ENCODE measurements around the gene NIPBL.

Gene NIPBL

DNA sequence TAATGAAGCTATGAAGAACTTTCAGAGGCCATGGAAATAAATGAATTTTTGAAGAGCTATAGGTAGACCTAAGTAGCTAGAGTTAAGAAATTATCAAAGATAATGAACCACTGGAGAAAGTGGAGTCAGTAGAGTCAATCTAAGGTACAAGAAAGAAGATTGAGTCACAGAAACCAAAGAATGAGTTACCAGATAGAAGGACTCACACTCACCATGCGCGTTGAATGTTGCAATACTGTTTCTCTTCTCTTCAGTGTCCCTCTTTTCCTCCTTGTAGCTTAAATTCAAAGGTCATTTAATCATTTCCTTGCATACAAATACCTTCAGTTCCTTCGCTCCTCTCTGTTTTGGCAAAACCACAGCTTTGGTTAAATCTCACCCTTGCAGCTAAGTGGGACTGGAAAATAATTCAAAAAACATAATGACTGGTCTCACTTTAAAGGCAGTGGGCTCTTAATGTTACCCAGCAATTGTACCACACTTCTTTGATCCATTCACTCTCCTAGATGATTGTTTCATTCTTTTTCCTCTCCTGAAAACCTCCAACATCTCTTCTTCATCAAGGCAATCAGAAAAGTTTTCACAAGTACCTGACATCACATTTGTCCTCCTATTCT, 58.3 kb downstream of the NIPBL start:
- DNase-seq: no peak
- intact Hi-C loops (cut with DNase I): no loop called here

DNA sequence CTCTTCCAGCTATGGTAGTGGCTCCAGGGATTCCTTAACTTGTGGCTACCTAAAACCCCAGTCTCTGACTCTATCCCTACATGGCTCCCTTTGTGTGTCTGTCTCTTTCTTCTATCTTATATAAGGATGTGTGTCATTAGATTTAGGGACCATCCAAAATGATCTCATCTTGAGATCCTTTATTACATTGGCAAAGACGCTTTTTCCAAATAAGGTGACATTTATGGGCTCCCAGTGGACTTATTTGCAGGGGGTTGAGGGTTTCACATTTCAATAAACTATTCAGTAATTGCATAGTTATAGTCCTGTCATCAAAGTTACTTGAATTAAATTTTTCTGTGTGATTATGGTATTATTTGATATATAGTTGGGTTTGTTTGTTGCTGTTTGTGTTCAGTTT, 59.2 kb downstream of the NIPBL start:
- DNase-seq: no peak
- intact Hi-C loops (cut with DNase I): no loop called here

DNA sequence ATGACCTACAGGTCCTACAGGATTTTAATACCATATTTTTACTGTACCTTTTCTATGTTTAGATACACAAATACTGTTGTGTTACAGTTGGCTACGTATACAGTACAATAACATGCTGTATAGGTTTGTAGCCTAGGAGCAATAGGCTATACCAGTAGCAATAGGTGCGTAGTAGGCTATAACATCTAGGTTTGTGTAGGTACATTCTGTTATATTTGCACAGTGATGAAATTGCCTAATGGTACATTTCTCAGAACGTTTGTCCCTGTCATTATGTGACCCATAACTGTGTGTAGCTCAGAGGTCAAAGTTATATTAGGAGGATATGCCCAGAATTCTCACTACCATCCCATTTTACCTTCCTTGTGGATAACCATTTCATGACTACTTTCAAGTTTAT, 59.7 kb downstream of the NIPBL start:
- intact Hi-C loops (cut with DNase I): no loop called here
- no peak for DNase-seq

DNA sequence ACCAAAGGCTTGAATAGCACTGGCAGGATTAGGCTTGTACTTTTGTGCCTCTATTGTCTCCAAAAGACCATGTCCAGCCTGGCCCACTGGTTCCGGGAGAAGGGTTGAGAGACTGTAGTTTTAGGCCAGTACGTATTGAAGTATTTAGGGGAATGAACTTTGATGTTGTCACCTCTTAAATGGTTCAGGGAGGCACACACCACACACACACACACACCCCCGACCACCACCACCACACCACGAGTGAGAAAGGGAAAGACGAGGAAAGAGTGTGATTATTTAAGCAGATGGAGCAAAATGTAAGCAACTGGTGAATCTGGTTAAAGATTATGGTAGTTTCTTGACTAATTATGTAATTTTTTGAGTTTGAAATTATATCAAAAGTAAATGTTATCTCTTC, 61.6 kb downstream of the NIPBL start:
- no peak for DNase-seq
- intact Hi-C loops (cut with DNase I): no loop called here

DNA sequence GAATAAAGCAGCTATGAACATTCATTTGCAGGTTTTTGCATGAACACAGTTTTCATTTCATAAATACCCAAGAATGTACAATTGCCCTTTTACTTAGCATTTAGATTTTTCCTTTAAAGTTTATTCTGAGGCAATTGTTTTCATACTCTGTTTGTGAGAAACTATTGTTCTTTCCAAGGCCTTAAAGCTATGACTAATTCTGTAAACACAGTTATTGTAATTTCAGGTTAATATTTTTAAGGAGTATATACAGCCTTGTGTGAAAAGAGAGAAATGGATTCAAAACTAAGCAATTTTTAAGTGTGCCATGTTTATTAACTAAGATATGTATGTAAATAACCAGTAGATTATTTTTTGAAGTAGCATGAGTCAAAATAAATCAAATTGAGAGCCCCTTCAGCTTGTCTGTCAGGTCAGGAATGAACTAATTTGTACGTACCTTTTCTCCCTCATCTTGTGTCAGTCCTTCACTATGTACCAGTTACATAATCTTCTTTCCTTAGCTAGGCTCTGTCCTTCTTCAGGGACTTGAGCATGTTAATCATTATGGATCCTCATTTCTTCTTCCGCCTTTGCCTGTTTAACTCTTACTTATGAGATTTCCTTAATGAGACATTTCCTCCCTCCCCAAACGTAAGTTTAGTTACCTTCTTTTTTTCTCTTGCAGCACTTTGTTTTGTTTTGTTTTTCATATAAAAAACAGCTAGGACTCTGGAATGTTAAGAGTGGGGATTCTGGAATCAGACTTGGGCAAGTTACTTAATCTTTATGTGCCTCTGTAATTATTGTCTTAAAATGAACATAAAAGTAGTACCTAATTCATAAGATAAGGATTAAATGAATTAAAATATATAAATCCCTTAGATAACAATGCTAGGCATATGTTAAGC, 63.6 kb downstream of the NIPBL start:
- intact Hi-C loops (cut with DNase I): loop anchor here (10.0 kb wide), 1 partner anchor 65 kb away; the partner anchor contains the start of gene NIPBL
- no peak for DNase-seq

DNA sequence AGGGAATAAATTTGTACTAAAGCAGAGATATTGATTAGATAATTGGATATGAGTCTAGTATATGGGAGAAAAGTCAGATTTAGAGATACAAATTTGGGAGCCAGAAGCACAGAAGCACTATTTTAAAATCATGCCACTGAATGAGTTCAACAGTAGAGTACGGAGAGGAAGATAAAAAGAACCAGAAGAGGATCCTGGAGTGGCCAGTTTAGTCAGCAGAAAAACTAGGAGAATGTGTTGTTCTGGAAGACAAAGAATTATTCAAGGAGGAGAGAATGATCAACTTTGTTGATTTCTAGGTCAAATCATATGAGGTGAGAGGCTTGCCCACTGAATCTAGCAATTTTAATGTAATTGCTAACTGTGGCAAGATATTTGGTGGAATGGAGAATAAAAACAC, 67.0 kb downstream of the NIPBL start:
- intact Hi-C loops (cut with DNase I): loop anchor here (10.0 kb wide), 1 partner anchor 69 kb away; the partner anchor contains the start of gene NIPBL
- peak in 1 of 42 donors; percentile 6 for DNase-seq

DNA sequence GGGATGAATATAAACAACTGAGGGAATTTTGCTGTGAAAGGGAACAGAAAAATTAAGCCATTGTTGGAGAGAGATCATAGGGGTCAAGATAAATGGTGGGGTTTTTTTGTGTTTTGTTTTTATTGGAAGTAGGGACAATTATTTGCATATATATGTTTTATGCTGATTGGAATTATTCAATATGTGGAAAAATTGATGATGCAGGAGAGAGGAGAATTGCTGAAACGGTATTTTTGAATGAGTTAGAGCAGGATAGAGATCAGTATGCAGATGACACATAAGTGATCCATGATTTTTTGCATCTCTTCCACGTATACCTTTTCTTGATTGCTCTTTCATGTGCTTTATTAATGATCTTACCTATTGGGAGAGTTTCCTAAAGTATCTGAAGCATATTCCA, 67.5 kb downstream of the NIPBL start:
- intact Hi-C loops (cut with DNase I): loop anchor here (10.0 kb wide), 1 partner anchor 69 kb away; the partner anchor contains the start of gene NIPBL
- no peak for DNase-seq

DNA sequence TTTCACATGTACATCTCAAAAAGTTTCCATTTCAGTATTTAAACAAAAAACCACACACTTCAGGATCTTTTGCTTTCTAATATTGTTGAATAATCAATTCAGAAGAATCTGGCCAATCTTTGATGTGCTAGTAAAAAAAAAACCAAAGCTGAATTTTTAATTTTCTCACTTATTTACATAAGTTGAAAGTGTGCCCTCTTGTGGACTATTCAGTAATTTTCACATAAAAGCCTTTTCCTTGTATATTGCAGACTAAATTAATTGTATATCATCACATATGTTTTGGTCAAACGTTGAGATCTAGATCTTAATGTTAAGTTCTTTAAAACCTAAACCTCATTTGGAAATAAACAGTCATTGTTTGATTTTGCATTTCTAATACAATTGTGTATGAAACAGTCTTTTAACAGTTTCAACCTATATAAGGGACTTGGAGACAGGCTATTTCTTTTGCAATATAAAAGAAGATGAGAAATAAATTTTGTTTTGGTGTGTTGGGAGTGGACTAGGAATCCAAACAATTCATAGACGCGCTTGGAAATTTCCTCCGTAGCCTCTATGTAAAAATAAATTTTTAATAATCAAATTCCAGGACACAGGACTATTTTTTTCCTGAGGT, 68.1 kb downstream of the NIPBL start:
- intact Hi-C loops (cut with DNase I): loop anchor here (10.0 kb wide), 1 partner anchor 70 kb away; the partner anchor contains the start of gene NIPBL
- peak in 1 of 42 donors; percentile 6 for DNase-seq

DNA sequence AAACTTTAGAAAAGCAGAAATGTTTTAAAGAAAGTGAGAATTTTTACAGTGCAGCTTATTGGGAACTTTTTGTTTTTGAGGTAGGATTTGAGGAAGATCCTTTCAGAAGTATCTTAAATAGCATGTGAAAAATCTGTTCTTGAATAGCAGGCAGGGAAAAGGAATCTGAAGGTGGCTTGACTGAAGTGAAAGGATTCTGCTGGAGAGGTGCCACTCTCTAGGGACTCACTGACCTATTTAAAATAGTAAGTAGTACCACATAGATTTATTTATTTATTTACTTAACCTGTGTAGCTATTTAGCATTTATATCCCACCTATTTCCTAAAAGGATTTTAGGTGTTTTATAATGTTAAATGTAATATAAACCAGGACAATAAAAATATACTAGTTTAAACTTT, 69.1 kb downstream of the NIPBL start:
- no peak for DNase-seq
- intact Hi-C loops (cut with DNase I): loop anchor here (10.0 kb wide), 1 partner anchor 71 kb away; the partner anchor contains the start of gene NIPBL

DNA sequence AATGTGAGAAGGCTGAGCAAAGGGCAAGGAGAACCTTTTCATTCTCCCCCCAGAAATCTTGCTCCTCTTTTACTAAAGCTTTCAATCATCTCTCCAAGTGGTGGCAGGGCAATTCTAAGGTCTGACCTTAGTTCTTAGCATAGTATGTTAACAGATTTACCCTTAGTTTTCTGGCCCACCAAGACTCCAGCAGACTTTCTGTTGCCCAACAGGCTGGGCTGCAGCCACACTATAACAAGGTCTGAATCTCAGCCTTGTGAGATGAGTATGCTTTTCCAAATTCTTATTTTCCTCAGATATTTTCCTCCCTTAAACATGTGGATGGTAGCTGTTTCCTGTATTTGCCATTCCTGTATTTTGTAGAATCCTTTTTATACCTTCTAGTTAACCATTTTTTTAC, 69.5 kb downstream of the NIPBL start:
- intact Hi-C loops (cut with DNase I): loop anchor here (10.0 kb wide), 1 partner anchor 71 kb away; the partner anchor contains the start of gene NIPBL

DNA sequence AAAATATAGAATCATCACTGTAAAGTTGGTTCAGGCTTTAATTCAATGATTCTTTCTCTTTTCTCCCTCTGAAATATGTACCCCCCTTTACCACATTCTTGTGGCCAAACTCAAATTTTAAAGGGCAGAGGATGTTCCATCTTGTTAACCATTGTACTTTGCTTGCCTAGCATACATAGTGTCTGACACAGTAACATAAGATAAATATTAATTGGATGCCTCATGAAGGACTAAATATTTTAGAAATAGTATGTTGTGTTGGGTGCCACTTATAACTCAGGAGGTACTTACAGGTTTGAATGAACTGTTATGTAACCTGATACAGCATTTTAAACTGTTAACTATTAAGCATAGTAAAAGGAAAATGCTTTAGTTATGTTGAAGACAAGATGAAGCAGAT, 71.5 kb downstream of the NIPBL start:
- DNase-seq: no peak
- intact Hi-C loops (cut with DNase I): loop anchor here (10.0 kb wide), 1 partner anchor 73 kb away; the partner anchor contains the start of gene NIPBL

More for the DNA sequence above, 69.5 kb downstream of the NIPBL start:
- DNase-seq: no peak

DNA sequence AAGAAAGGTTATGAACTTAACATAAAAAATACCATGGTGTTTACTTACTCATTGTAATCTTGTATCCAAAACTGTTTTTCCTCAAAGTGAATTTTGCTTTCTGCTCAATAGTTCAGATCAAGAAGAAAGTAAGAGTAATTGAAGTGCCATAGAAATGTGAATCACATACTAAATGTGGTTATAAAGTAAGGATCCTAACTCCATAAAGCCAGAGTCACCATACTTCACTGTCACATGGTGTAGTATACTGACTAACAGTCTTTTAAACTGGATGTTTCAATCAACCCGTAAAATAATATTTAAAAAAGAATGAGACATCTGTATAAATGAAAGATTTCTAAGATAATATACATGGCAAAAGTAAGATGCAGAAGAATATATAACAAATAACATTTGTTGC, 72.1 kb downstream of the NIPBL start:
- intact Hi-C loops (cut with DNase I): loop anchor here (10.0 kb wide), 1 partner anchor 74 kb away; the partner anchor contains the start of gene NIPBL
- no peak for DNase-seq

DNA sequence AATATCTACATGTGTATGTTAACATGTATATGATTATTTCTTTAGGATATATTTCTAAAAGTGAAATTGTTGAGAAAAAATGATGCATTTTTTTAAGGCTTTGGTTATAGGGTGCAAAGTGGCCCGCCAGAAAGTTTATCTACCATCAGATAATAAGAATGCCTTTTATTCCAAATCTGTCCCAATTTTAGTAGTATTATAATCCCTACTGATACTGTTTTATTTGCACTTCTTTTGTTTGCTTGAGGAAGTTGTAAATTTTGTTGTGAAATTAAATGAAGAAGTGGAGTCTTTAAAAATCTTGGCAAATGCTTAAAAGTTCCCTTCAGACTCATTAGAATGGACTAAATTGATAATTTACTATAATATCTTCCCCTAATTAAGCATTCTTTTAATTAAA, 73.0 kb downstream of the NIPBL start:
- intact Hi-C loops (cut with DNase I): loop anchor here (10.0 kb wide), 1 partner anchor 75 kb away; the partner anchor contains the start of gene NIPBL
- DNase-seq: no peak

DNA sequence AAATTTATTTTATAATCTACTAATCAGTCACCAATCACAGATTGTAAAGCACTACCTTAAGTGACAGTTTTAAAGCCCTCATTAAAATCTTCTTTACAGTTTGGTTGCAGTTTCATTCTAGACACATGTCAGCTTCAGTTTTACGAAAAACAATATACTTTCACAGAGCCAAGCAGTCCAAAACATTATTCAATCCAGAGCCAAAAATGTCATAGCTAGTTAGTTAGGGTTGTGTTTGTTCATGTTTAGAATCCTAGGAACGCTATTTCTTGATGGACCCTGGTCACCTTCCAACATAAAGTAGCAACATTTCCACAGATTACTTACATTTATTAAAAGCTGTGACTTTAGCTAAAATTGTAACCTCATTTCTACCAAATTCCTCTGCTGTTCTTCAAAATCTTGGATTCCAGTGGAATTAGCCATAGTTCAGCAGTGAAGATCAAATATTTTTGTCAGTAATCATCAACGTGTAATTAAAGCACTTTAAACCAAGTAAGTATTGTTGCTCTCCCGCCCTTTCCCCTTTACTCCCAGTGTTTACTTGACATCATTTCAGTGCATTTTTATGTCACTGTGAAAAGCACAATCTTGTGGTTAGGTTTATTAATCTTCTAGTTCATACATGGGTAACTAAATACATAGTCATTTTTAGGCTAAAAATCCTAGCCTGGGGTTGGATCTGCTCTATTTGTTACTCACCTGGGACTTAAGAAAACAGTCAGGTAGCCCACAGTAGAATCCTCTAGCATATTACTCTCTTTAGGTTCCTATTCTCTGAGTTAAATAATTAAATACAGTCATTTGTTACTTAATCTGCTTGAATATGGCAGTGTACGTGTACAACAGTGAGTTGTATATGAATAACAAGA, 74.3 kb downstream of the NIPBL start:
- intact Hi-C loops (cut with DNase I): no loop called here
- no peak for DNase-seq

DNA sequence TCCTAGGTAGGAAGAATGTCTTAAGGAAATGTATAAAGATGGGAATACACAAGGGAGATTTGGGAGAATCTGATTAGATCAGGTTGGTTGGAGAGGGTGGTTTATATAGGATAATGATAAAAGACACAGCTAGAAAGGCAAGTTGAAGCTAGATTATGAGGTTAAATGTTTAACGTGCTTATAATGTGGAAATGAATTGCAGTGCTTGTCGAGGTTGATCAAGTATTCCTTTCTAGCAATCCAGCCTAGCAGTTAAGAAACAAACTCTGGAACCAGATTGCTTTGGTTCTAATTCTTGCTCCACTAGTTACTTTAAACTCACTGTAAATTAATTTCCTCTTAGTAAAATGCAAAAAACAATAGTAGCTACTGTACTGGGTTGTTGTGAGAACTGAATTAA, 76.5 kb downstream of the NIPBL start:
- no peak for DNase-seq
- intact Hi-C loops (cut with DNase I): no loop called here

DNA sequence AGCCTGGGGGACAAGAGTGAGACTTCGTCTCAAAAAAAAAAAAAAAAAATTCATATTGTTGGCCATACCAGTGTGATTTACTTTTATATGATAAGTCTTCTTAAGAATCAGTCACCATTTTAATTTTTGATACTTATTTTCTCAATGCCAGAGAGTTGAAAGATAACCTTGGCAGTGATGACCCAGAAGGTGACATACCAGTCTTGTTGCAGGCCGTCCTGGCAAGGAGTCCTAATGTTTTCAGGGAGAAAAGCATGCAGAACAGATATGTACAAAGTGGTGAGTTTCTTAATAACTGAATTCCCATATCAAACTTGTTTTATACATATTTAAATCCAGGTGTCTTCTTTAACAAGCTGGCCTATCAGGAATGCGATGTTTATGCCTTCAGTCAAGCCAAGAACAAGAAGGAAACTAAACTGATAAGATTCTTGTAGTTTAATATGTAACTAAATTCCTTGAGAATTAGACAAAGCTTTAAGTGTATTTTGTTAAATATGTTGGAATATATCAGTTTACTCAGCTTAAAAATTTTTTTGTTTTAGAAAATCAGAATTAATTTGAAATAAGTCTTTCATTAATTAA, 81.5 kb downstream of the NIPBL start:
- DNase-seq: no peak
- intact Hi-C loops (cut with DNase I): no loop called here

DNA sequence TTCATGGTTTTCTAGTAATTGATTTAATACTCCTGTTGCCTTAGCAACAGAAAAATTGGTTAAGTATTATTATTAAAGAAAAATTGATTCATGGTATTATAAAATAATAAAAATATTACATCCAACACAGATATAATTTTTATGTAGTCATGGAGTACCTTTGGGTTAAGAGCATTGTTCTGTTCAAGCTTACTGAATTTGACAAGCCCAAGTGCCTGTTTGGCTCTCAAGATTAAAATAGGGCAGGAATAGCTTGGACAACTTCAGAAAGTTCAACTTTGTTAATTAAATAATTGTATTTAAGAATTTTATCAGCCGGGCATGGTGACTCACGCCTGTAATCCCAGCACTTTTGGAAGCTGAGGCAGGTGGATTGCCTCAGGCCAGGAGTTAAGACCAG, 82.0 kb downstream of the NIPBL start:
- no peak for DNase-seq
- intact Hi-C loops (cut with DNase I): no loop called here

DNA sequence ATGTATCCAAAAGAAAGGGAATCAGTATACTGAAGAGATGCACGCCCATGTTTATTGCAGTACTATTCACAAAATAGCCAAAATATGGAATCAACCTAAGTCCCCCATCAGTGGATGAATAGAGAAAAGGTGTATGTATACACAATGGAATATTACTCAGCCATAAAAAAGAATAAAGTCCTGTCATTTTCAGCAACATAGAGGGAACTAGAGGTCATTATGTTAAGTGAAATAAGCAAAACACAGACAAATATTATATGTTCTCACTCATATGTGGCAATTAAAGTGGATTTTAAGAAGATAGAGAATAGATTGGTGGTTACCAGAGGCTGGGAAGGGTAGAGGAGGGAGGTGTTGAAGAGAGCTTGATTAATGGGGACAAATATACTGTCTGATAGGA, 88.6 kb downstream of the NIPBL start:
- intact Hi-C loops (cut with DNase I): no loop called here
- no peak for DNase-seq

Data from head of caudate nucleus (tissue), 42 donors.